Ishikawa (cell line): ENCODE measurements around the gene ECT2.

Experiments used
- CEBPB ChIP-seq: IDR thresholded peaks from 2 replicates; pipeline ENCODE4 v1.6.1; 2012
- CREB1 ChIP-seq: IDR thresholded peaks from 2 replicates; pipeline ENCODE4 v1.6.1; 2012; ENCODE audit warnings: low read depth
- EGR1 ChIP-seq: IDR thresholded peaks from 2 replicates; pipeline ENCODE4 v1.6.1; 2012
- EP300 ChIP-seq: IDR thresholded peaks from 2 replicates; pipeline ENCODE4 v1.6.1; 2012; ENCODE audit warnings: borderline replicate concordance
- MAX ChIP-seq: IDR thresholded peaks from 2 replicates; pipeline ENCODE4 v1.6.1; 2012
- RAD21 ChIP-seq: IDR thresholded peaks from 2 replicates; pipeline ENCODE4 v1.6.1; 2012; ENCODE audit warnings: low read depth
- REST ChIP-seq: IDR thresholded peaks from 2 replicates; pipeline ENCODE4 v1.6.1; 2012; ENCODE audit warnings: low read depth, mild to moderate bottlenecking
- TAF1 ChIP-seq: IDR thresholded peaks from 2 replicates; pipeline ENCODE4 v1.6.1; 2012; ENCODE audit warnings: low read depth, mild to moderate bottlenecking
- TCF12 ChIP-seq: IDR thresholded peaks from 2 replicates; pipeline ENCODE4 v1.6.1; 2012; ENCODE audit warnings: low read depth
- TEAD4 ChIP-seq: IDR thresholded peaks from 2 replicates; pipeline ENCODE4 v1.6.1; 2012
- USF1 ChIP-seq: IDR thresholded peaks from 2 replicates; pipeline ENCODE4 v1.6.1; 2012
- YY1 ChIP-seq: IDR thresholded peaks from 2 replicates; pipeline ENCODE4 v1.6.1; 2012; ENCODE audit warnings: low read depth

- TF ChIP-seq YY1 (no peak), USF1 (no peak), MAX (no peak), TAF1 (no peak), CEBPB (no peak), TEAD4 (no peak), EP300 (no peak), TCF12 (no peak), RAD21 (no peak), CREB1 (no peak), REST (no peak), EGR1 (no peak)
Observed at GRCh38 chr3:172816281-172816680, 65.8 kb downstream of the ECT2 start.
